ENCODE results near the gene HAND1. TPM values are rescaled to one million over a fixed set of nuclear protein-coding genes. Genes with fewer than 3 reads are reported as not detected.

HAND1 gene
- total and polyA plus RNA-seq, 8 donors: 0.08 to 0.09 TPM; not detected in 6

DNA sequence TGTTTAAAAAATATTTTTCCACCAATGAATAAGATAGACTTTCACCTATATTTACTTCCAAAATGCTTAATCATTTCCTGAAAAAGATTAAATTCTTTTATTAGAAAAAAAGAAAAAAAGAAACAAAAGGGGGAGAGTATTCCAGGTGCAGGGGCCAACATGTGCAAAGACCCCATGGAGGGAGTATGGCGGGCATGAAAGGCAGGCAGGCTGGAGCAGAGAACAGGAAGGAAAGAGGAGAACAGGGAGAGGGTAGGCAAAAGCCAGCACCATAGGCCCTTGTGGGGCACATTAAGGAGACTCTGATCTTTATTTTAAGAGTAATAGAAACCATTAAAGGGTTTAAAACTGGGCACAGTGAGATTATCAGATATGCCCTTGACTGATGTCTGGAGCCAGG, 48.7 kb downstream of the HAND1 start:
- FAIRE-seq: no peak
- WGBS, 2 donors: 95 to 100% methylated on average over 1 of the region's 1 CpG

DNA sequence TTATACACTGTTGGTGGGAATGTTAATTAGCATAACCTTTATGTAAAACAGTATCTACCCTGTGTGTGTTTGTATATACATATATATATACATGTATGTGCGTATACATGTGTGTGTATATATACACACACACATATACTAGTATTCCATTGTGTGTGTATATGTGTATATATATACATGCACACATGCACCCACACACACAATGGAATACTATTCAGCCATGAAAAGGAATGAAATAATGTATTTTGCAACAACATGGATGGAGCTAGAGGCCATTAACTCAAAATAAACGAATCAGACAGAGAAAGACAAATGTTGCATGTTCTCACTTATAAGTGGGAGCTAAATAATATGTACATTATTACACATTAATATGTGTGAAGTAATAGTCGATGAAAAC, 49.8 kb downstream of the HAND1 start:
- TF ChIP-seq, protein P1, sequence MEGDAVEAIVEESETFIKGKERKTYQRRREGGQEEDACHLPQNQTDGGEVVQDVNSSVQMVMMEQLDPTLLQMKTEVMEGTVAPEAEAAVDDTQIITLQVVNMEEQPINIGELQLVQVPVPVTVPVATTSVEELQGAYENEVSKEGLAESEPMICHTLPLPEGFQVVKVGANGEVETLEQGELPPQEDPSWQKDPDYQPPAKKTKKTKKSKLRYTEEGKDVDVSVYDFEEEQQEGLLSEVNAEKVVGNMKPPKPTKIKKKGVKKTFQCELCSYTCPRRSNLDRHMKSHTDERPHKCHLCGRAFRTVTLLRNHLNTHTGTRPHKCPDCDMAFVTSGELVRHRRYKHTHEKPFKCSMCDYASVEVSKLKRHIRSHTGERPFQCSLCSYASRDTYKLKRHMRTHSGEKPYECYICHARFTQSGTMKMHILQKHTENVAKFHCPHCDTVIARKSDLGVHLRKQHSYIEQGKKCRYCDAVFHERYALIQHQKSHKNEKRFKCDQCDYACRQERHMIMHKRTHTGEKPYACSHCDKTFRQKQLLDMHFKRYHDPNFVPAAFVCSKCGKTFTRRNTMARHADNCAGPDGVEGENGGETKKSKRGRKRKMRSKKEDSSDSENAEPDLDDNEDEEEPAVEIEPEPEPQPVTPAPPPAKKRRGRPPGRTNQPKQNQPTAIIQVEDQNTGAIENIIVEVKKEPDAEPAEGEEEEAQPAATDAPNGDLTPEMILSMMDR (IDR thresholded peaks at IDR 0.05): no peak
- WGBS, 2 donors: 96 to 97% methylated on average over 3 of the region's 3 CpGs
- Histone ChIP-seq H3K27me3 (no peaks in the 10 kb centered on the region), H3K4me3 (no peak overlapping the region), H3K27ac (no peak overlapping the region), H3K9me3 (no peaks in the 10 kb centered on the region), H3K36me3 (no peaks in the 10 kb centered on the region), H3K4me1 (peaks cover 0 to 6% (median 0%) of the 10 kb centered on the region in 3 donors)
- DNase-seq: no peak
- intact Hi-C loops (cut with DNase I): no loop called here
- no peak for FAIRE-seq
- ATAC-seq: no peak

More for the DNA sequence above, 48.7 kb downstream of the HAND1 start:
- DNase-seq (no peak), ATAC-seq (no peak)
- TF ChIP-seq, protein P1 (IDR thresholded peaks at IDR 0.05): no peak
- Histone ChIP-seq H3K4me3 (no peak overlapping the region), H3K27ac (no peak overlapping the region), H3K36me3 (no peaks in the 10 kb centered on the region), H3K27me3 (no peaks in the 10 kb centered on the region), H3K9me3 (no peaks in the 10 kb centered on the region), H3K4me1 (peaks cover 0 to under 1% (median 0%) of the 10 kb centered on the region in 3 donors)
- intact Hi-C loops (cut with DNase I): no loop called here

Other genes starting within 250 kb of the HAND1 start
- 10 to 100 TPM; 12.4 to 22.1 (median 15.0) TPM for gene SAP30L, start 32.2 kb downstream of the HAND1 start, total RNA-seq
- gene SAP30L, start 32.2 kb downstream of the HAND1 start, polyA plus RNA-seq: 10 to 100 TPM; 12.4 to 12.5 TPM

Data from pancreas (tissue), 10 donors.